GM08714 (cell line): ENCODE measurements around the gene IGLL1.
"Not testable (repeated sequence)": the region's sequence is repeated elsewhere in the genome, so short reads cannot be mapped to it uniquely, and the experiment has no call there.

Experiments
- H3K4me3 ChIP-seq: fragments of 200-500 bp; sonication (Bioruptor generic); 2 replicates; pipeline ENCODE4 v1.5.1; 2014; ENCODE audit warnings: mild to moderate bottlenecking, low read length, inconsistent platforms
- ZNF274 ChIP-seq: IDR thresholded peaks from 2 replicates; pipeline ENCODE4 v1.6.1; 2012; ENCODE audit warnings: mild to moderate bottlenecking, low read depth, low read length

IGLL1 gene

GRCh38 chr22:23579870-23580575 lies at the start of gene IGLL1:
Gene IGLL1 (minus strand): TSS chr22:23580290. CDS start chr22:23580190, 100 bp downstream.
- H3K4me3 ChIP-seq: no peak within 1 kb of the TSS
- no peak for TF ChIP-seq ZNF274

- not testable (repeated sequence) for H3K4me3 ChIP-seq
Observed at GRCh38 chr22:23628056-23628743, 48.1 kb upstream of the IGLL1 start.

- H3K4me3 ChIP-seq: not testable (repeated sequence)
Observed at GRCh38 chr22:23627401-23628055, 47.4 kb upstream of the IGLL1 start.

DNA sequence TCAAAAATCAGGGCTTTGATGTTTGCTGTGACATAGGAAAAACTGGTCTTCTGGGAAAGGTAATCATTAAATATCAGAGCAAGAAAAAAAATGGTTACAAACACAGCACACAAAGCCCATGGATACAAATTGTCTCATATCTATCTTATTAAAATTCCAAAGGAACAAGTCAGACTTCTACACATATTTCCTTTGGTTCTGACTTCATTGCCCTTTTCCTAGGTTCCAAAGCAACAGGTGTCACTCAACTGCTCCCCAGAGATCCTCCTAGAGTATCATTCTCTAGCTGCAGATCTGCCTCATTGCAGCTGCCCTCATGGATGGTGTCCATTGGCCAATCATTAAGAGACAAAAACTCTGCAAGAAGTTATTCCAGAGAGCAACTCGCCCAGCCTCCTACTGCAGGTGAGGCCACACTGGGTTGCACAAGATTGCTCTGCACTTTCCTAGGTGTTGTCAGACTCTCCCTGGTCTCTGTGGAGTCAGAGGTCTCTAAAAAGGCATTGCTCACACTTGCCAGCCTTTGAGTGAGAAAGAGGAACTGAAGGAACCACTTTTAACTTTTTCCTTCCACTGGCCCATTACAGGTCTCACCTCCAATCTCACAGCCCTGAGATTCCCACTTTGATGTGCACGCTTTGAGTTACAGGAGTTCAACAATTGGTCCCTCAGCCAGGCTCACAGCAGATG lies 46.3 kb upstream of the IGLL1 start:
- TF ChIP-seq ZNF274: no peak

DNA sequence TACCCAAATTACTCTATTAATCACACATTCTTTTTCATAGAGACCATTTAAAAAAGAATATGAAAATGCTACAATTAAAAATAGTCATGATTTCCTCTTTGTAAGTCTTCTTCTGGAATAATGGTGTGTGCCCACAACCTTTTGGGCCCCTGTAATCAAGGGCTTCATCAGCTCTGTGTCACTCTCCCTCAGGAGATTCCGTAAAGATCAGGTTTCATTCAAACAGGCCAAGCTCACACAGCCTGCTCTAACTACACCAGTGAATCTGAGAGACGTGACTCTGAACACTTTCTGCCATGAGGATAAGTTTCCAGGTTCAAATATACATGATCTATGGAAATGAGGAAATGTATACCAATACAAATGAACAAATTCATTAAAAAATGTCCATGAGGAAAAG lies 42.5 kb upstream of the IGLL1 start:
- TF ChIP-seq ZNF274: no peak
- H3K4me3 ChIP-seq: no peak overlapping the region

More for the DNA sequence above, 46.3 kb upstream of the IGLL1 start:
- H3K4me3 ChIP-seq: no peak overlapping the region

DNA sequence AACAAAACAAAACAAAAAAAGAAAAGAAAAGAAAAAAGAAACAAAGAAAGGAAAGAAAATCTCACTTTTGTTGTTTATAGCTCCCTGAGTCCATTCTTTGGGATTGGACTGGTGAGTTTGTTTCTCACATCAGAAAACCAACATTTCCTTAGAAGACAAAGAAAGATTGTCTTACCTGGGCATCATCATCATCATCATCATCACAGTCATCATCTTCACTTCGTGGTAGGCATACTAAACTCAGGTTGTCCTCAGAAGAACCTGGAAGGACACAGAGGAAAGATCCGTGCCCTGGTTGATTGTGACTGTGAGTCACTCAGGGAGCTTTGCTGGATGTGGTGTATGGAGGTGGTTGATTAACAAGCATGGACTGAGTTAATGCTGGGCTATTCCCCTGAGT lies 41.8 kb upstream of the IGLL1 start:
- H3K4me3 ChIP-seq: not testable (repeated sequence)

DNA sequence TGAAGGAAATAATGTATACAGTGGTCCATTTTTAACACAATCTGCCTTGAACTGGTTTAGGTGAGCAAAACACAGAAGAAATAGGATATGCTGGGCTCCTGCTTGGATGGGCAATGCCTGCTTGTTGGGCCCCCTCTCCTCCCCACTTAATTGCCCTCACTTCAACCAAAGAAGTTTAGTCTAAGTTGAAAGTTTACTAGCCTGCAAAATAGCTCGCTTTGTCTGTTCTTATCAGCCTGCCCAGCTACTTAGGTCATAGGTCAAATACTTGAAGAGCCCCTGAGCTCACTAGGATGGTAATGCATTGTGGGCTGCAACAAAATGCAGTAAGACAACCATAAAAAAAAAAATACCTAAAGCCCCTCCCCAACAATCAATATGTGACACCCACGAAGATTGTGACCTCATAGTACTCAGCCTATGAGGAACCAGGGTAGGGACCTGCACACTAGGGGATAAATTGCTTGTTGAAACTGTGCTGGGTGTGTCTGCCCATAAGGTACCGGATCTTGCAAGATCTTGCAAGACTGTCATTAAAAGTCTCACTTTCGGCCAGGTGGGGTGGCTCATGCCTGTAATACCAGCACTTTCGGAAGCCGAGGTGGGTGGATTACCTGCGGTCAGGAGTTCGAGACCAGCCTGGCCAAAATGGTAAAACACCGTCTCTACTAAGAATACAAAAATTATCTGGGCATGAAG lies 41.1 kb upstream of the IGLL1 start:
- no peak overlapping the region for H3K4me3 ChIP-seq
- no peak for TF ChIP-seq ZNF274

- TF ChIP-seq ZNF274: no peak
- no peak overlapping the region for H3K4me3 ChIP-seq
Observed at GRCh38 chr22:23613193-23613972, 33.3 kb upstream of the IGLL1 start.

DNA sequence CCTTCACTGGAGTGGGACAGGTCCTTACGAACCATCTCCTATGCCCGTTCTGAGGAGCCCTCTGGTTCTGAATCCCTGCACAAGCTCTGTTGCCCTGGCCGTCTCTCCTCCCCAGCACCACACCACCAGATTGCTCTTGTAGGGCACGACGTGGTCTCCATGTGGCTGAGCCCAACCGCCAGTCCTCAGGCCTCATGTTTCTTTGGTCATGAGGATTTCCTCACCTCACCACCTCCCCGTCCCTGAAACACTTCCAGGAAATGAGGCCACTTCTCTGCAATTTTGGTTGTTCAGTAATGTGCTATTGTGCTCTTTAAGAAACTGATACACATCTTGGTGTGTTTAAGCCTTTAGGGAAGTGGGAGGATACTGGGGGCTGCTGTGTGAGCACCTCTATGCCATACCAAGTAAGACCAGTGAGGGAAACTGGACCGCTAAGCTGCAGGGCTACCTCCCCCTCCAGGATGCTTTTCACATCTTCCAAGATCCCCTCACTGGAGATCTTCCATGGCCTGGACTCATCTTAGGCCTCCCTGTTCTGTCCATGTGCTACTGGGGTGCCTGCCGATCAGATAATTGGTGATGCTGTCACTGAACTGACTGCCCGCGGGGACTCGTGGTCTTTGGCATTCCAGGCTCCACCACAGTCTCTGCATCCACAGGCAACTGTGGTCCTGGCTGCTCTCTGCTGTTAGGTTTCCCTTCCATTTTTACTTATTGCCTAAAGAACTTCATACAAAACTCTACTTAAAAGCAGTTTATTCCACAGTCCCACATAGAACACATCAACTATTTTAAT lies 30.1 kb upstream of the IGLL1 start:
- H3K4me3 ChIP-seq: no peak overlapping the region
- no peak for TF ChIP-seq ZNF274

DNA sequence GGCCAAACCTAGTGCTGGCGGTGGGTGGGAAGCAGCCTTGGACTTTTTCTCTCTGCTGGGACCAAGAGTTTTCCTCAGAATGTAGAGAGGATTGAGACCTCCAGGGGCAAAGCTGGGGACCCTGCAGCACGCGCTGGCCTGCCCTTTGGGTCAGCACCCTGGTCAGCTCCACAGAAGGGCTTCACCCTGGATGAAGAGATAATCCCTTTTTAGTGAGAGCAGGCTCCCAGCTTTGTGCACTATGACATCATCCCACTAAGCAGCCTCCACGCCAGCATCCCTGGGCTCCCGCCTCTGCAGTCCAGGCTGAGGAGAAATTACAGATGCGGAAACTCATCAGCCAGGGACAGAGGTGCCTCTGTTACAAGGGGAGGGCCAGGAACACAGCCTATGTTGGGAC lies 28.5 kb upstream of the IGLL1 start:
- TF ChIP-seq ZNF274: no peak
- no peak overlapping the region for H3K4me3 ChIP-seq

DNA sequence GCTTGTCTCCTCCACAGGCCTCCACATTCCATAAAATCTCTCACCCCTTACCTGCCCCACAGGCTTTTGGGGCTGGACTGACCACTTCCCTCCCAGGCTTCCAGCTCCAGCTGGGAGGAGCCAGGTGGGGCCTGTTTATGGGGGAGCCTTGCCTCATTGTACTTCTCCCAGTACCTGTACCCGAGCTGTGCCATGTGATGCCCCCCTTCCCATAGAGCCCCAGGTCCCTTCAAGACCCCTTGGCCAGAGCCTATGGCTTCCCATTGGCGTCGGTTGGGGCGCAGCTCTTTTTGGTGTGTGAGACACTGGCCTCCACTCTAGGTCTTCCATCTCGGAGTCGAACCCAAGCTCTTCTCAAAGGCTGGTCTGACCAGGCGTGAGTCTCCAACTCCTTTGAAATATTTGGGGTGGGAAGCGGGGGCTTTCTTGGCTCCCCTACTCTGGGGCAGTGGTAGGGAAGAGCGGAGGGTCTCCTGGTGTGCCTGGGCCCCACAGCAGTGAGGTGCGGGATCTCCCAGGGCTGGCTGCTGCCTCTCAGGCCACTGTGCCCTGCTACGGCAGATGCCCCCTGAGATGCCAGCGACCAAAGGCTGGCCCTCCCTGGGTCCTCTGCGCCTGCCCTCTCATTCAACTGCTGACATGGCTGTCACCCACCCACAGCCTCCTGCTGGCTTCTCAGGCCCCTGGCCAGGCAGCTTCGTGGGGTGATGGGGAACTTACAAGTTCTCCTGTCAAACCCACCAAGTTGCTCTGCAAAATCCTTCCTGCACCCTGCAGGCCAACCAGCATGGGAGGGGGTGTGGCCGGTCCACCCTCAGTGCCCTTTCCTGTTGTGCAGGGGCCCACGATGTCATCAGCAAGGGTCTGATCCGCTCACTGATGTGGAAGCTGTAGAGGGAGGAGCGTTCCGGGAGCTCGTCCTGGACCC lies 26.4 kb upstream of the IGLL1 start:
- TF ChIP-seq ZNF274: no peak
- no peak overlapping the region for H3K4me3 ChIP-seq
